SK-MEL-5 (cell line): ENCODE data around the gene TSTD2. TPM values are rescaled to one million over a fixed set of nuclear protein-coding genes. Genes with fewer than 3 reads are reported as not detected.

ENCODE experiments used
- DNase-seq: peaks from one replicate; pipeline ENCODE4 v3.0.0-alpha.2; 2016; ENCODE audit warnings: low read depth, low spot score
- in situ Hi-C: cut with HindIII; loops from 2 replicates; pipeline ENCODE4 v1.10.0; 2016; ENCODE audit warnings: low sequenced_read_pairs, high pct_unique_total_duplicates, low pct_unique_long_range_greater_than_20kb
- total RNA-seq: library from RNA; depleted of rRNA; stranded (reverse); fragments of >200 nt; shearing (Covaris generic); gene quantifications from 2 replicates; pipeline ENCODE4 v1.2.3, GENCODE V29; 2014; rRNA removed

The TSTD2 gene
- total RNA-seq, 1 experiment from 2014 or later, result 17.9 TPM

- in situ Hi-C loops, result no loop called here
- no peak for DNase-seq
These were observed 74.5 kb downstream of the TSTD2 start for GRCh38 chr9:97558701-97559101.

DNA sequence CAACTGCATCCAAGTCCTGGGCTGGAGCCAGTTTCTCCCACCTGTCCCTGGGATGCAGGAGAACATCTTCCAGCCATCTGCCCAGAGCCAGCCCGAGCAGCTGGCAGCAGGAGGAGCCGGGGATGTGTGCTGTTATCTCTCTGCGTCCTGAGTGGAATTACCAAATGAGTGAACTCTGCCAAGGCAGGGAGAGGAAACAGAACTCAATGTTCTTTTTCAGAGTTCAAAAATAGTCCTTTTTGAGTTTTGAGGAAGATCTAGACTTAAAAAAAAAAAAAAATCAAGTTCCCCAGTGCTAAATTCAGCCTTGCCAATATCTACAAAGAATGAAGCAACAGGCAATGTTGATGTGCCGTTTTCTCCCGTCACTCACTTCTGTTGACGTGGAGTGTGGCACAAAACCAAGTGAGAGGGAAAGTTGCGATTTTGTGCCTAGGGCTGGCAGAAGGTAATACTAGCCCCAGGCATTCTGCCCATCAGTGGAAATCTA lies 75.5 kb downstream of the TSTD2 start:
- in situ Hi-C loops, result no loop called here
- DNase-seq, result no peak

- no peak for DNase-seq
- in situ Hi-C loops, result no loop called here
These were observed 76.2 kb downstream of the TSTD2 start for GRCh38 chr9:97556721-97557605.

- no peak for DNase-seq
- in situ Hi-C loops, result no loop called here
These were observed 77.0 kb downstream of the TSTD2 start for GRCh38 chr9:97556036-97556720.

- in situ Hi-C loops, result no loop called here
- DNase-seq, result no peak
These were observed 78.0 kb downstream of the TSTD2 start for GRCh38 chr9:97555164-97555563.

DNA sequence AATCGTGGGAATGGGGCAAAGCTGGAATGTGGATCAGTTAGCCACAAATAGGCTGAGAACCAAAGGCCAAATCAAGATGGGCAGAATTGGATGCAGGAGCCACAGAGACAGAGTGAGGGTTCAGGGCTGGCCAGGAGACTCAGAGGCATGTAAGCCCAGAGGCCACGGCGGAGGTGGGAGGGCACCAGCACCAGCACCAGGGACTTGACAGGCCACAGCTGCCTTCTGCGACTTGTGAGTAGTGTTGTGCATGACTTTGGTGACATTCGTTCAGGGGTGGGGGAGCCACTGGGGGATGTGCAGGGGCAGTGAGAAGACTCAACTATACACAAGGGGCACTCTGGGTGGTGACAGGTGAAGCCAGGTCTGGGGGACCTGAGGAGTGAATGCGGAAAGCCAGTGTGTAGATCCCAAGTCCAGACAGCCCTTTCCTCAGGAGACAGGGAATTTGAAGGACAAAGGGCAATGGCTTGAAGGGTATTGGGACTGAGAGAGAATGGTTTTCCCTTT lies 78.5 kb downstream of the TSTD2 start:
- in situ Hi-C loops, result no loop called here
- DNase-seq, result no peak

- in situ Hi-C loops, result no loop called here
These were observed 79.3 kb downstream of the TSTD2 start for GRCh38 chr9:97553841-97554240.

DNA sequence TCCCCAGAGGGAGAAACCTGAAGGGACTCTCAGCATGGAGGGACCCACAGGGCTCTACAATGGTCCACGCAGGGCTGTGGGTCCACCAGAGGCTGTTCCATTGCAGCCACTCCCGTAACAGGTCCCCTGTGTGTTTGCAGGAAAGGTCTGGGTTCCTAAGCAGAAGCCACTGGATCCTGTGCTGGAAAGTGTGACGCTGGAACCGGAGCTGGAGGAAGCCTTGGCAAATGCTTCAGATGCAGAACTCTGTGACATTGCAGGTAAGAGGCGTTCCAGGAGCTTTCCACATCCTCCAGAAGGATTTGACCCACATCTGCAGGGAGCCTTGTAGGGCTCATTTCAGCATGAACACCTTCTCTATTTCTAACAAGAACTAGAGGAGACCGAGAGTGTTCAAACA lies 80.0 kb downstream of the TSTD2 start:
- DNase-seq, result no peak
- in situ Hi-C loops, result no loop called here

More at GRCh38 chr9:97553841-97554240, 79.3 kb downstream of the TSTD2 start:
- DNase-seq, result no peak

GRCh38 chr9:97551308-97551707 lies 81.9 kb downstream of the TSTD2 start:
- in situ Hi-C loops, result no loop called here
- no peak for DNase-seq

DNA sequence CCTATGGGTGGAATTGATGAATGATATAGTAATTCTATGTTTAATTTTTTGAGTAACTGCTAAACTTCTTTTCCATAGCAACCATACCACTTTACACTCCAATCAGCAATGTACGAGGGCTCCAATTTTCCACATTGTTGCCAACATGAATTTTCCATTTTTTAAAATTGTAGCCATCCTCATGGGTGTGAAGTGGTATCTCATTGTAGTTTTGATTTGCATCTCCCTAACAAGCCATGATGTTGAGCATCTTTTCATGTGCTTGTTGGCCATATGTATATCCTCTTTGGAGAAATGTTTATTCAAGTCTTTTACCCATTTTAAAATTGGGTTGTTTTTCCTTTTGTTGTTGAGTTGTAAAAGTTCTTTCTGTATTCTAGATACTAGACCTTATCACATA lies 82.8 kb downstream of the TSTD2 start:
- DNase-seq, result no peak
- in situ Hi-C loops, result no loop called here

Other genes with a start within 250 kb of the TSTD2 start
- 92.8 and 97.1 TPM in 2 replicates for gene TDRD7, start 221.3 kb downstream of the TSTD2 start, total RNA-seq
- 3.0 and 3.3 TPM in 2 replicates for gene TMOD1, start 131.7 kb downstream of the TSTD2 start, total RNA-seq
- 51.9 and 52.5 TPM in 2 replicates for gene NCBP1, start 453 bp upstream of the TSTD2 start, total RNA-seq
- gene XPA, start 64.0 kb upstream of the TSTD2 start, total RNA-seq, result 9.9 and 10.8 TPM in 2 replicates
- 0.11 and 0.79 TPM in 2 replicates for gene FOXE1, start 219.9 kb upstream of the TSTD2 start, total RNA-seq